Stomach (tissue), 4 donors: ENCODE measurements around the gene MLXIPL.
A peak's percentile ranks its signal among the peaks of the same experiment; 100 is the strongest.

Experiments used
- POLR2A ChIP-seq, 4 donors: fragments of 450-650 bp; IDR thresholded peaks; one replicate each; pipeline ENCODE4 v1.6.1; 2016; ENCODE audit warnings: antibody characterized with exemption in 4 of 4, control low read depth in 2 of 4, mild to moderate bottlenecking in 1 of 4, moderate library complexity in 1 of 4
- POLR2AphosphoS5 ChIP-seq, 3 donors: sonication (generic); formaldehyde crosslinking; IDR thresholded peaks; one replicate each; pipeline ENCODE4 v1.6.1; 2016; ENCODE audit warnings: antibody characterized with exemption in 3 of 3
- TF ChIP-seq, protein P1 (sequence below), 7 experiments: fragments of 450-650 bp in 4 of 7; fragments of 200-600 bp in 3 of 7; sonication (generic) in 3 of 7; IDR thresholded peaks; one replicate each; pipeline ENCODE4 v1.5.1; 2016 to 2019; ENCODE audit warnings: antibody characterized with exemption in 7 of 7, control low read depth in 2 of 7, mild to moderate bottlenecking in 1 of 7

- TF ChIP-seq, protein P1, sequence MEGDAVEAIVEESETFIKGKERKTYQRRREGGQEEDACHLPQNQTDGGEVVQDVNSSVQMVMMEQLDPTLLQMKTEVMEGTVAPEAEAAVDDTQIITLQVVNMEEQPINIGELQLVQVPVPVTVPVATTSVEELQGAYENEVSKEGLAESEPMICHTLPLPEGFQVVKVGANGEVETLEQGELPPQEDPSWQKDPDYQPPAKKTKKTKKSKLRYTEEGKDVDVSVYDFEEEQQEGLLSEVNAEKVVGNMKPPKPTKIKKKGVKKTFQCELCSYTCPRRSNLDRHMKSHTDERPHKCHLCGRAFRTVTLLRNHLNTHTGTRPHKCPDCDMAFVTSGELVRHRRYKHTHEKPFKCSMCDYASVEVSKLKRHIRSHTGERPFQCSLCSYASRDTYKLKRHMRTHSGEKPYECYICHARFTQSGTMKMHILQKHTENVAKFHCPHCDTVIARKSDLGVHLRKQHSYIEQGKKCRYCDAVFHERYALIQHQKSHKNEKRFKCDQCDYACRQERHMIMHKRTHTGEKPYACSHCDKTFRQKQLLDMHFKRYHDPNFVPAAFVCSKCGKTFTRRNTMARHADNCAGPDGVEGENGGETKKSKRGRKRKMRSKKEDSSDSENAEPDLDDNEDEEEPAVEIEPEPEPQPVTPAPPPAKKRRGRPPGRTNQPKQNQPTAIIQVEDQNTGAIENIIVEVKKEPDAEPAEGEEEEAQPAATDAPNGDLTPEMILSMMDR (IDR thresholded peaks at IDR 0.05): no peak
- TF ChIP-seq POLR2A (IDR thresholded peaks at IDR 0.05) (no peak), POLR2AphosphoS5 (IDR thresholded peaks at IDR 0.05) (peak in 1 of 3 donors; percentile 76)
Measured at GRCh38 chr7:73556208-73557107, 67.9 kb downstream of the MLXIPL start.
